B cell (primary cell): ENCODE results near the gene TRPC1. TPM values are rescaled to one million over a fixed set of nuclear protein-coding genes. Genes with fewer than 3 reads are reported as not detected.

Experiments used
- ATAC-seq: fragments of 200-7000 bp; cut with Tn5 transposase; one replicate; pipeline ENCODE4 v1.10.0; 2021; ENCODE audit warnings: low read depth, mild to moderate bottlenecking, moderate number of reproducible peaks, moderate library complexity
- CTCF ChIA-PET: fragments of 350-600 bp; sonication (Branson Sonifier 250); formaldehyde crosslinking; loops from one replicate; lab custom pipeline; 2021; ENCODE audit warnings: antibody characterized with exemption, inconsistent platforms; lab: Charles Lee
- POLR2A ChIA-PET: fragments of 350-600 bp; sonication (Branson Sonifier 250); formaldehyde crosslinking; loops from one replicate; lab custom pipeline; 2021; ENCODE audit warnings: antibody characterized with exemption; lab: Charles Lee
- DNase-seq: peaks from one replicate; pipeline ENCODE4 v3.0.0; 2013
- H2AFZ ChIP-seq: 2 replicates; pipeline ENCODE4 v1.6.1; 2012; ENCODE audit warnings: mild to moderate bottlenecking, low read depth, low read length; ENCODE audit not compliant: insufficient read depth, poor library complexity, severe bottlenecking
- H3K27ac ChIP-seq, 2 donors: 1 replicate in 1 of 2; 2 replicates in 1 of 2; pipeline ENCODE4 v1.5.1; 2012 to 2013; ENCODE audit warnings: low read length in 2 of 2, mild to moderate bottlenecking in 2 of 2, moderate library complexity in 1 of 2
- H3K27me3 ChIP-seq, 4 experiments: fragments of 200-600 bp in 1 of 4; sonication (generic) in 1 of 4; replicated peaks in 1 of 4; 1 replicate in 2 of 4; 2 replicates in 2 of 4; pipeline versions ENCODE4 v1.6.1 to v1.7.0; 2013 to 2016; ENCODE audit warnings: low read length in 3 of 4, mild to moderate bottlenecking in 2 of 4, mixed read lengths in 1 of 4, moderate library complexity in 1 of 4; ENCODE audit not compliant: insufficient read depth in 4 of 4, control insufficient read depth in 3 of 4; ENCODE audit errors: control extremely low read depth in 1 of 4
- H3K36me3 ChIP-seq, 2 experiments: replicated peaks in 1 of 2; 1 replicate in 1 of 2; 2 replicates in 1 of 2; pipeline versions ENCODE4 v1.6.1 to v1.7.1; 2013; ENCODE audit warnings: low read length in 1 of 2; ENCODE audit not compliant: insufficient read depth in 2 of 2, control insufficient read depth in 1 of 2; ENCODE audit errors: control extremely low read depth in 1 of 2, extremely low read depth in 1 of 2
- H3K4me1 ChIP-seq, 2 donors: fragments of 200-600 bp in 1 of 2; sonication (generic) in 1 of 2; 1 replicate in 1 of 2; 2 replicates in 1 of 2; pipeline versions ENCODE4 v1.5.1 to v1.6.1; 2013 to 2017; ENCODE audit warnings: low read length in 2 of 2; ENCODE audit not compliant: control insufficient read depth in 2 of 2, insufficient read depth in 2 of 2
- H3K4me2 ChIP-seq: replicated peaks from 2 replicates; pipeline ENCODE3; 2012; ENCODE audit warnings: mild to moderate bottlenecking, low read depth, low read length; ENCODE audit not compliant: poor library complexity, severe bottlenecking
- H3K4me3 ChIP-seq, 5 experiments: fragments of 200-600 bp in 1 of 5; sonication (generic) in 1 of 5; 1 replicate in 3 of 5; 2 replicates in 2 of 5; pipeline versions ENCODE4 v1.5.1 to v1.7.0; 2011 to 2016; ENCODE audit warnings: low read length in 4 of 5, mild to moderate bottlenecking in 4 of 5, low read depth in 2 of 5, control low read depth in 1 of 5, moderate library complexity in 1 of 5; ENCODE audit not compliant: insufficient read depth in 1 of 5; ENCODE audit errors: control extremely low read depth in 1 of 5, extremely low read depth in 1 of 5
- H3K79me2 ChIP-seq: fragments of 200-600 bp; sonication (generic); one replicate; pipeline ENCODE4 v1.6.0; 2016; ENCODE audit warnings: low read length; ENCODE audit not compliant: control insufficient read depth, insufficient read depth
- H3K9ac ChIP-seq: fragments of 200-600 bp; sonication (generic); 2 replicates; pipeline ENCODE4 v1.6.1; 2017; ENCODE audit warnings: mild to moderate bottlenecking, low read length, moderate library complexity
- H3K9me3 ChIP-seq, 3 donors: one replicate each; pipeline versions ENCODE4 v1.6.1 to v1.7.1; 2013; ENCODE audit warnings: low read length in 2 of 3; ENCODE audit not compliant: control insufficient read depth in 2 of 3, insufficient read depth in 1 of 3; ENCODE audit errors: control extremely low read depth in 1 of 3
- H4K20me1 ChIP-seq: 2 replicates; pipeline ENCODE4 v1.6.0; 2012; ENCODE audit warnings: mild to moderate bottlenecking, low read length; ENCODE audit not compliant: insufficient read depth, control insufficient read depth, poor library complexity, severe bottlenecking
- H3K27ac Mint-ChIP-seq: one replicate; pipeline ENCODE4 v1.8.0; 2021; ENCODE audit warnings: mixed read lengths
- H3K27me3 Mint-ChIP-seq: one replicate; pipeline ENCODE4 v1.8.0; 2021; ENCODE audit warnings: mixed read lengths
- H3K4me1 Mint-ChIP-seq: one replicate; pipeline ENCODE4 v1.8.0; 2021; ENCODE audit warnings: mixed read lengths
- H3K4me3 Mint-ChIP-seq: one replicate; pipeline ENCODE4 v1.8.0; 2021; ENCODE audit warnings: mixed read lengths
- H3K9me3 Mint-ChIP-seq: one replicate; pipeline ENCODE4 v1.8.0; 2022; ENCODE audit warnings: mixed read lengths; ENCODE audit not compliant: insufficient read depth
- CTCF ChIP-seq: fragments of 200-600 bp; IDR thresholded peaks from one replicate; pipeline ENCODE4 v1.8.0; 2022; ENCODE audit warnings: antibody characterized with exemption, mild to moderate bottlenecking
- EZH2 ChIP-seq: IDR thresholded peaks from 2 replicates; pipeline ENCODE4 v1.6.1; 2012; ENCODE audit warnings: borderline replicate concordance, low read depth, mild to moderate bottlenecking, moderate library complexity, low read length; ENCODE audit not compliant: insufficient read depth, poor library complexity, severe bottlenecking
- WGBS: methylation state at CpG from one replicate; pipeline ENCODE4 v1.1.5; 2013; ENCODE audit warnings: missing lambda C conversion rate; ENCODE audit not compliant: insufficient coverage; 5-methylcytosine and 5-hydroxymethylcytosine counted together
- intact Hi-C: fragments of 100-400 bp; cut with micrococcal nuclease; formaldehyde crosslinking; loops from one replicate; pipeline ENCODE4 v1.10.0; 2022
- polyA plus RNA-seq: library from polyadenylated mRNA; depleted of rRNA; stranded (reverse); fragments of >200 nt; gene quantifications from 2 replicates; pipeline ENCODE4 v1.2.3, GENCODE V29; 2012
- total RNA-seq, 2 donors: library from RNA; stranded (reverse); fragments of 120-200 nt in 1 of 2; gene quantifications; 1 replicate in 1 of 2; 2 replicates in 1 of 2; pipeline versions ENCODE4 v1.2.3 to v1.2.4, GENCODE V29; 2013 to 2022

TRPC1 gene
- total and polyA plus RNA-seq, 2 donors (not counting 1 experiment from before 2014, with no cell fraction given) = 2.0 to 3.8 TPM

- POLR2A ChIA-PET = no interaction called here
- 16% methylated on average over 33 of the region's 35 CpGs for whole genome bisulfite sequencing
- no peak overlapping the region for H3K27ac ChIP-seq
- peaks cover 0 to 7% (median 1%) of the 10 kb centered on the region in 3 donors for H3K9me3 ChIP-seq
- H3K79me2 ChIP-seq = no peaks in the 10 kb centered on the region
- Mint-ChIP-seq H3K27ac (peak overlapping the region; percentile 66), H3K4me3 (peak overlapping the region; percentile 87), H3K4me1 (peaks cover 13% of the 10 kb centered on the region), H3K27me3 (peaks cover 27% of the 10 kb centered on the region), H3K9me3 (no peaks in the 10 kb centered on the region)
- CTCF ChIA-PET = no interaction called here
- peak overlapping the region; percentile 44 to 76 (median 65) for H3K4me3 ChIP-seq
- peak overlapping the region; percentile 86 for H2AFZ ChIP-seq
- ATAC-seq (no peak), DNase-seq (no peak)
- intact Hi-C loops = loop anchor here (1.0 to 5.0 kb wide), 5 partner anchors 128 to 928 kb away; partner anchors contain the start of genes ATR, PLS1, U2SURP and XRN1
- H3K27me3 ChIP-seq = peaks cover 0 to 13% (median 10%) of the 10 kb centered on the region in 4 experiments
- no peaks in the 10 kb centered on the region for H4K20me1 ChIP-seq
- peaks cover 8 to 11% of the 10 kb centered on the region in 2 donors for H3K4me1 ChIP-seq
- H3K36me3 ChIP-seq = no peaks in the 10 kb centered on the region
- peak overlapping the region; percentile 76 for H3K9ac ChIP-seq
- peak; percentile 66 for TF ChIP-seq EZH2
- TF ChIP-seq CTCF = no peak
- H3K4me2 ChIP-seq = peak overlapping the region; percentile 97
These were observed 985 bp downstream of the TRPC1 start for GRCh38 chr3:142724682-142725356.

- no peak overlapping the region for H3K27ac Mint-ChIP-seq
- H3K4me3 Mint-ChIP-seq = peak overlapping the region; percentile 87
- POLR2A ChIA-PET = no interaction called here
- DNase-seq (no peak), ATAC-seq (no peak)
- TF ChIP-seq EZH2 (no peak), CTCF (no peak)
- Histone ChIP-seq H3K36me3 (no peaks in the 10 kb centered on the region), H2AFZ (no peak overlapping the region), H3K27ac (no peak overlapping the region), H3K79me2 (no peaks in the 10 kb centered on the region), H3K27me3 (peaks cover 0 to 13% (median 10%) of the 10 kb centered on the region in 4 experiments), H3K4me3 (peak overlapping the region in 1 of 5 experiments; percentile 75), H3K9ac (no peak overlapping the region), H3K4me1 (peaks cover 8 to 11% of the 10 kb centered on the region in 2 donors), H3K4me2 (peak overlapping the region; percentile 97), H3K9me3 (peaks cover 0 to 7% (median 1%) of the 10 kb centered on the region in 3 donors), H4K20me1 (no peaks in the 10 kb centered on the region)
- H3K27me3 Mint-ChIP-seq = peaks cover 25% of the 10 kb centered on the region
- H3K9me3 Mint-ChIP-seq = no peaks in the 10 kb centered on the region
- intact Hi-C loops = loop anchor here (2.0 kb wide), 1 partner anchor 147 kb away; the partner anchor contains the start of gene ATR
- peaks cover 13% of the 10 kb centered on the region for H3K4me1 Mint-ChIP-seq
- 100% methylated on average over 2 of the region's 5 CpGs for WGBS
- CTCF ChIA-PET = no interaction called here
These were observed 1.5 kb downstream of the TRPC1 start for GRCh38 chr3:142725357-142725739.
